Caco-2 (cell line): ENCODE measurements around the gene TSPAN31. TPM values are rescaled to one million over a fixed set of nuclear protein-coding genes. Genes with fewer than 3 reads are reported as not detected.

Experiments
- BruUV-seq: library from RNA; stranded (reverse); fragments of 400-500 nt; replicated peaks from 2 replicates; lab custom pipeline; 2021; lab: Mats Ljungman, UMichigan
- CTCF ChIA-PET: fragments of 300-600 bp; sonication (Branson Sonifier 250); formaldehyde crosslinking; loops from one replicate; lab custom pipeline; 2022; ENCODE audit warnings: antibody characterized with exemption; lab: Charles Lee
- POLR2A ChIA-PET: fragments of 300-600 bp; sonication (Branson Sonifier 250); formaldehyde crosslinking; loops from one replicate; lab custom pipeline; 2022; ENCODE audit warnings: antibody characterized with exemption; lab: Charles Lee
- DNase-seq, 2 experiments: peaks; one replicate each; pipeline versions ENCODE4 v3.0.0 to v3.0.0-alpha.2; 2020 to 2022
- H3K27me3 ChIP-seq: replicated peaks from 2 replicates; pipeline ENCODE4 v1.6.0; 2011; ENCODE audit warnings: low read length; ENCODE audit not compliant: control insufficient read depth, insufficient read depth
- H3K36me3 ChIP-seq: 2 replicates; pipeline ENCODE4 v1.5.1; 2011; ENCODE audit warnings: low read length; ENCODE audit not compliant: control insufficient read depth, insufficient read depth
- H3K4me1 ChIP-seq: fragments of 250-450 bp; sonication (Bioruptor Pico); 2 replicates; pipeline ENCODE4 v1.5.1; 2020; ENCODE audit warnings: mild to moderate bottlenecking
- H3K4me3 ChIP-seq: 2 replicates; pipeline ENCODE4 v1.5.1; 2011; ENCODE audit warnings: low read depth, mild to moderate bottlenecking, control low read depth, low read length
- H3K9me3 ChIP-seq: fragments of 250-450 bp; sonication (Bioruptor Pico); 2 replicates; pipeline ENCODE4 v1.5.1; 2020; ENCODE audit warnings: mild to moderate bottlenecking, moderate library complexity
- H3K27ac Mint-ChIP-seq: one replicate; pipeline ENCODE4 v1.8.0; 2022; ENCODE audit warnings: mixed read lengths; ENCODE audit not compliant: unreplicated experiment
- H3K27me3 Mint-ChIP-seq: one replicate; pipeline ENCODE4 v1.8.0; 2022; ENCODE audit warnings: mixed read lengths; ENCODE audit not compliant: insufficient read depth, unreplicated experiment
- H3K36me3 Mint-ChIP-seq: one replicate; pipeline ENCODE4 v1.8.0; 2022; ENCODE audit warnings: mild to moderate bottlenecking, mixed read lengths; ENCODE audit not compliant: insufficient read depth, unreplicated experiment
- H3K4me1 Mint-ChIP-seq: one replicate; pipeline ENCODE4 v1.8.0; 2022; ENCODE audit warnings: low read depth, mixed read lengths; ENCODE audit not compliant: unreplicated experiment
- H3K4me3 Mint-ChIP-seq: one replicate; pipeline ENCODE4 v1.8.0; 2022; ENCODE audit warnings: mild to moderate bottlenecking, moderate library complexity, mixed read lengths; ENCODE audit not compliant: unreplicated experiment
- H3K9me3 Mint-ChIP-seq: one replicate; pipeline ENCODE4 v1.8.0; 2022; ENCODE audit warnings: mixed read lengths; ENCODE audit not compliant: unreplicated experiment
- CTCF ChIP-seq, 2 experiments: fragments of 200-600 bp in 1 of 2; IDR thresholded peaks; 1 replicate in 1 of 2; 2 replicates in 1 of 2; pipeline versions ENCODE4 v1.5.1 to v1.8.0; 2011 to 2022; ENCODE audit warnings: antibody characterized with exemption in 1 of 2, control low read depth in 1 of 2, inconsistent platforms in 1 of 2, low read depth in 1 of 2, low read length in 1 of 2, mild to moderate bottlenecking in 1 of 2, moderate library complexity in 1 of 2; ENCODE audit not compliant: insufficient read depth in 1 of 2, severe bottlenecking in 1 of 2, unreplicated experiment in 1 of 2
- intact Hi-C: fragments of 100-400 bp; cut with micrococcal nuclease; formaldehyde crosslinking; loops from one replicate; pipeline ENCODE4 v1.10.0; 2022; ENCODE audit not compliant: unreplicated experiment
- total RNA-seq: library from RNA; stranded (reverse); gene quantifications from 2 replicates; pipeline ENCODE4 v1.2.3, GENCODE V29; 2022

Gene TSPAN31
- total RNA-seq, 1 experiment from 2014 or later, result 23.3 TPM

- intact Hi-C loops, result no loop called here
- Mint-ChIP-seq H3K4me3 (no peak overlapping the region), H3K4me1 (no peaks in the 10 kb centered on the region), H3K27me3 (no peaks in the 10 kb centered on the region), H3K36me3 (peaks cover 20% of the 10 kb centered on the region), H3K9me3 (no peaks in the 10 kb centered on the region), H3K27ac (no peak overlapping the region)
- DNase-seq, result no peak
- TF ChIP-seq CTCF (IDR thresholded peaks at IDR 0.05; ENCODE audit: insufficient read depth in 1 of 2, low read depth in 1 of 2, low read length in 1 of 2, severe bottlenecking in 1 of 2, unreplicated experiment in 1 of 2), result no peak
- ChIA-PET CTCF (interaction anchor here (1.0 kb wide), 1 partner anchor 10 kb away, joined by 3 read pairs; no protein-coding TSS in a partner anchor), POLR2A (no interaction called here)
- Histone ChIP-seq H3K27me3 (no peaks in the 10 kb centered on the region), H3K4me3 (no peak overlapping the region), H3K4me1 (no peaks in the 10 kb centered on the region), H3K9me3 (no peaks in the 10 kb centered on the region), H3K36me3 (no peaks in the 10 kb centered on the region)
- no TSS peak for BruUV-seq
These were observed 29.1 kb upstream of the TSPAN31 start for GRCh38 chr12:57715786-57716185.

GRCh38 chr12:57716305-57716704 lies 28.5 kb upstream of the TSPAN31 start:
- H3K4me3 Mint-ChIP-seq, result no peak overlapping the region
- H3K4me1 Mint-ChIP-seq, result no peaks in the 10 kb centered on the region
- no peak overlapping the region for H3K4me3 ChIP-seq
- intact Hi-C loops, result no loop called here
- no peaks in the 10 kb centered on the region for H3K27me3 ChIP-seq
- no peaks in the 10 kb centered on the region for H3K36me3 ChIP-seq
- H3K27me3 Mint-ChIP-seq, result no peaks in the 10 kb centered on the region
- no peak for DNase-seq
- BruUV-seq, result no TSS peak
- H3K9me3 ChIP-seq, result no peaks in the 10 kb centered on the region
- H3K9me3 Mint-ChIP-seq, result no peaks in the 10 kb centered on the region
- no peak overlapping the region for H3K27ac Mint-ChIP-seq
- TF ChIP-seq CTCF (IDR thresholded peaks at IDR 0.05; ENCODE audit: insufficient read depth in 1 of 2, low read depth in 1 of 2, low read length in 1 of 2, severe bottlenecking in 1 of 2, unreplicated experiment in 1 of 2), result no peak
- H3K36me3 Mint-ChIP-seq, result peaks cover 19% of the 10 kb centered on the region
- no peaks in the 10 kb centered on the region for H3K4me1 ChIP-seq
- CTCF ChIA-PET, result no interaction called here
- POLR2A ChIA-PET, result no interaction called here

GRCh38 chr12:57717131-57717530 lies 27.7 kb upstream of the TSPAN31 start:
- DNase-seq, result no peak
- Histone ChIP-seq H3K4me1 (no peaks in the 10 kb centered on the region), H3K9me3 (no peaks in the 10 kb centered on the region), H3K27me3 (no peaks in the 10 kb centered on the region), H3K36me3 (no peaks in the 10 kb centered on the region), H3K4me3 (no peak overlapping the region)
- Mint-ChIP-seq H3K4me3 (no peak overlapping the region), H3K27me3 (no peaks in the 10 kb centered on the region), H3K36me3 (peaks cover 12% of the 10 kb centered on the region), H3K27ac (no peak overlapping the region), H3K4me1 (no peaks in the 10 kb centered on the region), H3K9me3 (no peaks in the 10 kb centered on the region)
- POLR2A ChIA-PET, result no interaction called here
- intact Hi-C loops, result no loop called here
- CTCF ChIA-PET, result no interaction called here
- no TSS peak for BruUV-seq
- no peak for TF ChIP-seq CTCF (IDR thresholded peaks at IDR 0.05; ENCODE audit: insufficient read depth in 1 of 2, low read depth in 1 of 2, low read length in 1 of 2, severe bottlenecking in 1 of 2, unreplicated experiment in 1 of 2)
